Activated T-helper 2 cell treated with anti-CD3 and anti-CD28 coated beads, Interferon-gamma antibody, Interleukin-2, Interleukin-4, amounts not matched to agents 10 μg/mL and 5 μg/mL and 100 μg/mL, durations not matched to agents 14 hours and 24 hours and 36 hours (primary cell): ENCODE measurements around the gene KIAA1217. TPM values are rescaled to one million over a fixed set of nuclear protein-coding genes. Genes with fewer than 3 reads are reported as not detected.

ENCODE experiments used
- DNase-seq: peaks from one replicate; pipeline ENCODE4 v3.0.0; 2021; ENCODE audit warnings: low spot score
- H3K27ac Mint-ChIP-seq: one replicate; pipeline ENCODE4 v1.8.0; 2021; ENCODE audit warnings: mixed read lengths
- H3K27me3 Mint-ChIP-seq: one replicate; pipeline ENCODE4 v1.8.0; 2021; ENCODE audit warnings: low read depth, mixed read lengths
- H3K36me3 Mint-ChIP-seq: one replicate; pipeline ENCODE4 v1.8.0; 2021; ENCODE audit warnings: low read depth, mixed read lengths
- H3K4me1 Mint-ChIP-seq: one replicate; pipeline ENCODE4 v1.8.0; 2021; ENCODE audit warnings: low read depth, mixed read lengths
- H3K4me3 Mint-ChIP-seq: one replicate; pipeline ENCODE4 v1.8.0; 2021; ENCODE audit warnings: low read depth, mild to moderate bottlenecking, moderate library complexity, mixed read lengths
- H3K9me3 Mint-ChIP-seq: one replicate; pipeline ENCODE4 v1.8.0; 2021; ENCODE audit warnings: mixed read lengths
- intact Hi-C: fragments of 100-400 bp; cut with micrococcal nuclease; formaldehyde crosslinking; loops from one replicate; pipeline ENCODE4 v1.15.1; 2023
- total RNA-seq: library from RNA; stranded (reverse); gene quantifications from 2 replicates; pipeline ENCODE4 v1.2.3, GENCODE V29; 2022

The KIAA1217 gene
- total RNA-seq, 1 donor from 2014 or later, result 0.62 TPM

DNA sequence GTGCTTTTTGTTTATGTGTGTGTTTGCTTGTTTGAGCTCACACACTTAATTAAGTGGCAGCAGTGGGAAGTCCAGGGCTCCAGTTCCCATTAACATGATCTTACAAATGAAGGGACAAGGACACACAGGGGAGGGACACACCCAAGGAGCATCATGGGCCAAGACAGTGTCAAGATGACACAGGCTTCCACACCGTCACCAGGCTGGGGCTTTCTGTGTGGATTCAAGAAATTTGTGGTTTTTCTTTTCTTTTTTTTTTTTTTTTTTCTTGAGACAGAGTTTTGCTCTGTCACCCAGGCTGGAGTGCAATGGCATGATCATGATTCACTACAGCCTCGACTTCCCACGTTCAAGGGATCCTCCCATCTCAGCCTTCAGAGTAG lies 173.6 kb downstream of the KIAA1217 start:
- Mint-ChIP-seq H3K4me3 (no peak overlapping the region), H3K27me3 (no peaks in the 10 kb centered on the region), H3K27ac (no peak overlapping the region), H3K9me3 (no peaks in the 10 kb centered on the region), H3K36me3 (no peaks in the 10 kb centered on the region), H3K4me1 (peaks cover 15% of the 10 kb centered on the region)
- intact Hi-C loops, result no loop called here
- no peak for DNase-seq

DNA sequence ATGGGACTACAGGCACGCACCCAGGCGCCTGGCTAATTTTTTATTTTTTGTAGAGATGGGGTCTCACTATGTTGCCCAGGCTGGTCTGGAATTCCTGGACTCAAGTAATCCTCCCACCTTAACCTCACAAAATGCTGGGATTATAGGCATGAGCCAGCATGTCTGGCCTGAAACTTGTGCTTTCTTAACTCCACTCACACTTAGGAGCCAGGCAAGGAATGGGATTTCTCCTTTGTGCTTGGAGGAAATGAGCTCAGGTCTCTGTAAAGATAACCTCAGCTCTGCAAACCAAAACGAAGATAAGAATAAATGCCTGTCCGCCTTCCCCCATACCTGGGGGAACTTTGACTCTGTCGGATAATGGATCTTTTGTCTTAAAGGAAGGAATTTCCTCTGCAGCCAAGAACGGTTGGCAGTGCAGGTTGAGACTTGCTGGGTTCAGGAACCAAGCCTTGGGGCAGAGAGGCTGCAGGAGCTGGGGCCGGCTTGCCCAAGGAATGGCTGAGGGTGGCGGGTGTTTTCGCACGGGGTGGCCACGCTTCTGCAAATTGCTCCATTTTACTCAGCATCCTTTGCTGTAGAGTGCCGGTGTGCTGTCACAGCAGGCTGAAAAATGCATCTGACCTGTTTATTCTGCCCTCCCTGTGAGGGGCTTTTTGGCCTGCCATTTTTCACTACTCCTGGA lies 174.2 kb downstream of the KIAA1217 start:
- peaks cover 15% of the 10 kb centered on the region for H3K4me1 Mint-ChIP-seq
- H3K27me3 Mint-ChIP-seq, result no peaks in the 10 kb centered on the region
- H3K36me3 Mint-ChIP-seq, result no peaks in the 10 kb centered on the region
- H3K9me3 Mint-ChIP-seq, result no peaks in the 10 kb centered on the region
- intact Hi-C loops, result loop anchor here (1.0 kb wide), 2 partner anchors 83 to 173 kb away; no protein-coding TSS in a partner anchor
- DNase-seq, result no peak
- H3K4me3 Mint-ChIP-seq, result peak overlapping the region; percentile 13
- H3K27ac Mint-ChIP-seq, result peak overlapping the region; percentile 67

DNA sequence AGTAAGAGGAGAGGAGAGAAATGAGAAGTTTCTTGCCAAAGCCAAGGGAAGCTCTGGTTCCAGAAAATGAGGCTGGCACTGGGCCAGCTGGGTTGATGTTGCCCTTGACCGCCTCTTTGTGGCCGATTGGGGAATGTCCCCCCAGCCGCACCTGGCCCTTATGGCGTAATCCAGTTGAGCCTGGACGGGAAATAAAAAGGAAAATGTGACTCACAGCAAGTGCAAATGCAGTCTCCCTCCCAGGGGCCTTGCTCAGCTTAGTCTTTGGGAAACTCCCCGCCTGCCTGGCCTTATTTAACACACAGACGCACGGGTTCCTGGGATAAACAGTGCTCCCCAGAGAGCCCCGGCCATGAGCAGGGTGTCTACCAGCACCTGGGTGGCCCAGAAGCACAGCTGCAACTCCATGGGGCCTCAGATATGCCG lies 174.8 kb downstream of the KIAA1217 start:
- intact Hi-C loops, result loop anchor here (1.0 kb wide), 2 partner anchors 83 to 173 kb away; no protein-coding TSS in a partner anchor
- H3K27ac Mint-ChIP-seq, result peak overlapping the region; percentile 67
- no peaks in the 10 kb centered on the region for H3K27me3 Mint-ChIP-seq
- no peaks in the 10 kb centered on the region for H3K9me3 Mint-ChIP-seq
- peak; percentile 9 for DNase-seq
- H3K36me3 Mint-ChIP-seq, result no peaks in the 10 kb centered on the region
- peaks cover 15% of the 10 kb centered on the region for H3K4me1 Mint-ChIP-seq
- H3K4me3 Mint-ChIP-seq, result no peak overlapping the region

GRCh38 chr10:24384954-24385353 lies 176.0 kb downstream of the KIAA1217 start:
- intact Hi-C loops, result no loop called here
- Mint-ChIP-seq H3K27ac (no peak overlapping the region), H3K4me3 (no peak overlapping the region), H3K9me3 (no peaks in the 10 kb centered on the region), H3K27me3 (no peaks in the 10 kb centered on the region), H3K4me1 (peaks cover 15% of the 10 kb centered on the region), H3K36me3 (no peaks in the 10 kb centered on the region)
- DNase-seq, result no peak

- DNase-seq, result no peak
Observed at GRCh38 chr10:24385776-24386175, 176.8 kb downstream of the KIAA1217 start.

GRCh38 chr10:24390146-24390700 lies 181.3 kb downstream of the KIAA1217 start:
- intact Hi-C loops, result no loop called here
- no peaks in the 10 kb centered on the region for H3K36me3 Mint-ChIP-seq
- H3K27ac Mint-ChIP-seq, result no peak overlapping the region
- H3K9me3 Mint-ChIP-seq, result no peaks in the 10 kb centered on the region
- H3K27me3 Mint-ChIP-seq, result no peaks in the 10 kb centered on the region
- no peaks in the 10 kb centered on the region for H3K4me1 Mint-ChIP-seq
- no peak for DNase-seq
- no peak overlapping the region for H3K4me3 Mint-ChIP-seq

More at GRCh38 chr10:24385776-24386175, 176.8 kb downstream of the KIAA1217 start:
- Mint-ChIP-seq H3K4me1 (peaks cover 15% of the 10 kb centered on the region), H3K27me3 (no peaks in the 10 kb centered on the region), H3K9me3 (no peaks in the 10 kb centered on the region), H3K4me3 (no peak overlapping the region), H3K36me3 (no peaks in the 10 kb centered on the region), H3K27ac (no peak overlapping the region)
- intact Hi-C loops, result no loop called here

DNA sequence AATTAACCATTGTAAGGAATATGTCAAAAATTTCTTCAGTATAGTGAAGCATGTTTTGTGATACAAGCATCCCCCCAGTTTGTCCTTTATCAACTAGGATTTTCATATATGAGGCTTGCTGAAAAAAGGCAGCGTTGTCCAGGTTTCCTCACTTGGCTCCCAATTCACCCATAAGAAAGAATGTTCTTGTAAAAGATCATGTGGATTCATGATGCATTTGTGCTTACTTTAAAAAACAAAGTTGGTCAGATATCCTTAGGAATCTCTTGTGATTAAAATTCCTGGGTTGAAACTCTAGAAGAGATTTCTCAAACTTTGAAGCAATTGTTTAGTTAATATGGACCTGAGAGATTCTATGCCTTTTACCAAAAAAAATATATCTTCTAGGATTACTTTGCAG lies 181.8 kb downstream of the KIAA1217 start:
- intact Hi-C loops, result no loop called here
- no peak for DNase-seq
- no peak overlapping the region for H3K4me3 Mint-ChIP-seq
- H3K36me3 Mint-ChIP-seq, result no peaks in the 10 kb centered on the region
- H3K27ac Mint-ChIP-seq, result no peak overlapping the region
- H3K4me1 Mint-ChIP-seq, result no peaks in the 10 kb centered on the region
- H3K27me3 Mint-ChIP-seq, result no peaks in the 10 kb centered on the region
- no peaks in the 10 kb centered on the region for H3K9me3 Mint-ChIP-seq

- intact Hi-C loops, result no loop called here
- H3K4me1 Mint-ChIP-seq, result no peaks in the 10 kb centered on the region
- peaks cover 2% of the 10 kb centered on the region for H3K27me3 Mint-ChIP-seq
- no peak for DNase-seq
- H3K36me3 Mint-ChIP-seq, result no peaks in the 10 kb centered on the region
- no peak overlapping the region for H3K4me3 Mint-ChIP-seq
- no peak overlapping the region for H3K27ac Mint-ChIP-seq
- H3K9me3 Mint-ChIP-seq, result no peaks in the 10 kb centered on the region
Observed at GRCh38 chr10:24393201-24393600, 184.3 kb downstream of the KIAA1217 start.

- Mint-ChIP-seq H3K27me3 (peaks cover 2% of the 10 kb centered on the region), H3K36me3 (no peaks in the 10 kb centered on the region), H3K9me3 (no peaks in the 10 kb centered on the region), H3K27ac (no peak overlapping the region), H3K4me1 (no peaks in the 10 kb centered on the region), H3K4me3 (no peak overlapping the region)
- no peak for DNase-seq
- intact Hi-C loops, result no loop called here
Observed at GRCh38 chr10:24394461-24395190, 185.7 kb downstream of the KIAA1217 start.

GRCh38 chr10:24396396-24396795 lies 187.5 kb downstream of the KIAA1217 start:
- no peak for DNase-seq
- peaks cover 2% of the 10 kb centered on the region for H3K27me3 Mint-ChIP-seq
- no peaks in the 10 kb centered on the region for H3K9me3 Mint-ChIP-seq
- intact Hi-C loops, result no loop called here
- H3K27ac Mint-ChIP-seq, result no peak overlapping the region
- H3K4me3 Mint-ChIP-seq, result no peak overlapping the region
- no peaks in the 10 kb centered on the region for H3K36me3 Mint-ChIP-seq
- no peaks in the 10 kb centered on the region for H3K4me1 Mint-ChIP-seq

DNA sequence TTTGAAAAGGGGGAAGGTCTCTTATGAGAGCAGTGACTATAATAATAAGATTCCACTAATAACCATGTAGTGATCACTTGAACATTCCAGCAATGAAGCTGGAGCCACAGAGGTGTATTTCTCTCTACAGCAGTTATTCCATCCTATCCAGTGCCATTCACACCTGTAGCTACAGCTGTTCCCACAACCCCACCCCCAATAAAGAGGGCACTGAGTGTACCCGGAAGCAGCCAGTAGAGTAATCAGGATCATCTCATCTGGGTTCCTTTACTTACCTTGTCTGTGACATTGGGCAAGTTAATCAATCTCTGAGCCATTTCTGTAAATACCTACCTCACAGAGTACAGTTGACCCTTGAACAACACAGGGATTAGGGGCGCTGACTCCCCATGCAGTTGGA lies 188.7 kb downstream of the KIAA1217 start:
- Mint-ChIP-seq H3K4me3 (no peak overlapping the region), H3K4me1 (no peaks in the 10 kb centered on the region), H3K27ac (no peak overlapping the region), H3K27me3 (peaks cover 5% of the 10 kb centered on the region), H3K36me3 (no peaks in the 10 kb centered on the region), H3K9me3 (no peaks in the 10 kb centered on the region)
- intact Hi-C loops, result no loop called here
- DNase-seq, result no peak

GRCh38 chr10:24404567-24404966 lies 195.6 kb downstream of the KIAA1217 start:
- intact Hi-C loops, result no loop called here
- no peaks in the 10 kb centered on the region for H3K9me3 Mint-ChIP-seq
- no peaks in the 10 kb centered on the region for H3K4me1 Mint-ChIP-seq
- H3K36me3 Mint-ChIP-seq, result no peaks in the 10 kb centered on the region
- no peak for DNase-seq
- no peak overlapping the region for H3K27ac Mint-ChIP-seq
- no peak overlapping the region for H3K4me3 Mint-ChIP-seq
- H3K27me3 Mint-ChIP-seq, result peaks cover 3% of the 10 kb centered on the region

DNA sequence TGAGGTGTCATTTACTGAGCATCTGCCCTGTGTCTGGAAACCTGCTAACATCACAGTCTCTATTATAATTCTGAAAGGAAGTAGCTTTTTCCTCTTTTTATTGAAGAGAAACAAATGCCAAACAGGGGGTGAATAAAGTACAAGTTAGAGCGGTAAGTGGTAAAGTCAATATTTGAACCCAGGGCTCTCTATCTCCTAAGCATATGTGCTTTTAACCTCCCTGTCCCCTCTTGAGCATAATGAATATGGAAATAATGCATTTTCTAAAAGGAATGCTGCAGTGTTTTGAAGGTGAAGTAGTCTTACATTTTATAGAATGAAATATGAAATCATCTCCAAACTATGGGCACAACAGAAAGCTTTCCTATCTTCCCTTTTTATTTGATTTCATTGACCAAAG lies 196.7 kb downstream of the KIAA1217 start:
- no peak overlapping the region for H3K4me3 Mint-ChIP-seq
- no peaks in the 10 kb centered on the region for H3K4me1 Mint-ChIP-seq
- H3K27me3 Mint-ChIP-seq, result peaks cover 3% of the 10 kb centered on the region
- H3K27ac Mint-ChIP-seq, result no peak overlapping the region
- intact Hi-C loops, result no loop called here
- DNase-seq, result no peak
- no peaks in the 10 kb centered on the region for H3K36me3 Mint-ChIP-seq
- H3K9me3 Mint-ChIP-seq, result no peaks in the 10 kb centered on the region
